GM12864 (cell line): Measurements from ENCODE around the gene COL8A2.

ENCODE experiments used
- DNase-seq: peaks from one replicate; pipeline ENCODE4 v3.0.0-alpha.2; 2011; ENCODE audit warnings: low read depth
- H3K4me3 ChIP-seq: 2 replicates; pipeline ENCODE4 v1.5.1; 2011; ENCODE audit warnings: mild to moderate bottlenecking, low read depth, low read length, control low read depth
- TF ChIP-seq, protein P1 (sequence below): IDR thresholded peaks from 2 replicates; pipeline ENCODE4 v1.5.1; 2011; ENCODE audit warnings: low read depth, mild to moderate bottlenecking, moderate library complexity, low read length, control low read depth, inconsistent platforms; ENCODE audit errors: missing control alignments

Gene COL8A2

GRCh38 chr1:36135796-36136195 lies 10.8 kb upstream of the COL8A2 start:
- H3K4me3 ChIP-seq: no peak overlapping the region
- TF ChIP-seq, protein P1, sequence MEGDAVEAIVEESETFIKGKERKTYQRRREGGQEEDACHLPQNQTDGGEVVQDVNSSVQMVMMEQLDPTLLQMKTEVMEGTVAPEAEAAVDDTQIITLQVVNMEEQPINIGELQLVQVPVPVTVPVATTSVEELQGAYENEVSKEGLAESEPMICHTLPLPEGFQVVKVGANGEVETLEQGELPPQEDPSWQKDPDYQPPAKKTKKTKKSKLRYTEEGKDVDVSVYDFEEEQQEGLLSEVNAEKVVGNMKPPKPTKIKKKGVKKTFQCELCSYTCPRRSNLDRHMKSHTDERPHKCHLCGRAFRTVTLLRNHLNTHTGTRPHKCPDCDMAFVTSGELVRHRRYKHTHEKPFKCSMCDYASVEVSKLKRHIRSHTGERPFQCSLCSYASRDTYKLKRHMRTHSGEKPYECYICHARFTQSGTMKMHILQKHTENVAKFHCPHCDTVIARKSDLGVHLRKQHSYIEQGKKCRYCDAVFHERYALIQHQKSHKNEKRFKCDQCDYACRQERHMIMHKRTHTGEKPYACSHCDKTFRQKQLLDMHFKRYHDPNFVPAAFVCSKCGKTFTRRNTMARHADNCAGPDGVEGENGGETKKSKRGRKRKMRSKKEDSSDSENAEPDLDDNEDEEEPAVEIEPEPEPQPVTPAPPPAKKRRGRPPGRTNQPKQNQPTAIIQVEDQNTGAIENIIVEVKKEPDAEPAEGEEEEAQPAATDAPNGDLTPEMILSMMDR: no peak
- no peak for DNase-seq

GRCh38 chr1:36135330-36135667 lies 10.3 kb upstream of the COL8A2 start:
- DNase-seq: no peak
- H3K4me3 ChIP-seq: no peak overlapping the region
- TF ChIP-seq, protein P1: no peak

GRCh38 chr1:36134505-36135329 lies 9.7 kb upstream of the COL8A2 start:
- no peak for DNase-seq
- no peak overlapping the region for H3K4me3 ChIP-seq
- TF ChIP-seq, protein P1: peak; percentile 77

DNA sequence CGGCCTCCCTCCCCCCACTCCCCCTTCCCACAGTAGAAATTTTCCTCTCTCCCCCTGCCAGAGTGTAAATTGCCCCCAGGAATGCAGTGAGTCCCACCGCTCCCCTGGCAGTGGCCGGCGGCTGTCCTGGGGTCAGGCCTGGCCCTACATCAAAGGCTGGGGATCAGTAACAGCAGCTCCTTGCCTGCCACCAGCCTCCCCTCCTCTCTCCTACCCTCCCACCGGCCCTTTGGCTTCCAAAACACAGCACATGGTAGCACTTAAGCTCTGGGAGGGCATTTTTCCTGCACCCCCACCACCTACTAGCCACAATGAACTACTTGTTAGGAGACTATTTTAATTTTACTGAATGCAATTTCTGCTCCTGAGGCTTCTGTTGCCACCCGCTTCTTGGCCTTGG lies 9.0 kb upstream of the COL8A2 start:
- DNase-seq: no peak
- TF ChIP-seq, protein P1: no peak
- no peak overlapping the region for H3K4me3 ChIP-seq

DNA sequence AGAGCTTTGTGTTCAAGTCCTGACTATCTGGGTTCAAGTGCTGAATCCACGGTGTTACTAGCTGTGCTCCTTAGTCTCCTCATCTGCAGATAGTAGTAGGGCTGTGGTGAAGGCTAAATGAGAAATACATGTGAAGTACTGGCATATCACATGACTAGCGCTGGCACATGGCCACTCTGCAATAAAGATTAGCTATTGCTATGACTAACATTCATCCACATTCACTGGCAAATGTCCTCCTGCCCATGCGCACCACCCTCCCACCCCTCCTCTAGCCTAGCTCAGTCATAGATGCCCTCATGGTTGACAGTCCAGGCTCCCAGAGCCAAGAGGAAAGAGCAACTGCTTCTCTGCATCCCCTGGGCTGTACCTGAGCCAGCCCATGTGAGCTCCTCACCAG lies 8.5 kb upstream of the COL8A2 start:
- TF ChIP-seq, protein P1: no peak
- H3K4me3 ChIP-seq: no peak overlapping the region
- no peak for DNase-seq

- no peak overlapping the region for H3K4me3 ChIP-seq
- DNase-seq: no peak
- TF ChIP-seq, protein P1: no peak
These were observed 7.0 kb upstream of the COL8A2 start for GRCh38 chr1:36132029-36132428.

DNA sequence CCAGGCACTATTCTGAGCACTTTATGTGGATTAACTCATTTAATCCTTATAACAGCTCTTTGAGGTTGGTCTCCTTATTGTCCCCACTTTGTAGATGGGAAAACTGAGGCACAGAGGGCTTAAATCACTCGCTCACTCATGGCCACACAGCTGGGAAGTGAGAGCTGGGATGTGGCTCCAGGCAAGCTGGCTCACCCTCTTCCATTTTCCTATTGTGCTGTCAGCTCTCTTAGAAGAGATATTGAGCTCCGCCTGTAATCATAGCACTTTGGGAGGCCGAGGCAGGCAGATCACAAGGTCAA lies 3.8 kb upstream of the COL8A2 start:
- TF ChIP-seq, protein P1: no peak
- H3K4me3 ChIP-seq: no peak overlapping the region
- no peak for DNase-seq
